Brain microvascular endothelial cell (primary cell): Measurements from ENCODE around the gene TBC1D30.

ENCODE experiments used
- DNase-seq: peaks from one replicate; pipeline ENCODE4 v3.0.0-alpha.2; 2020
- H3K27ac ChIP-seq: fragments of 250-450 bp; sonication (Bioruptor Pico); 2 replicates; pipeline ENCODE4 v1.5.1; 2020; ENCODE audit warnings: mild to moderate bottlenecking, moderate library complexity
- H3K27me3 ChIP-seq: fragments of 250-450 bp; sonication (Bioruptor Pico); replicated peaks from 2 replicates; pipeline ENCODE4 v1.5.1; 2020; ENCODE audit warnings: mild to moderate bottlenecking
- H3K36me3 ChIP-seq: fragments of 250-450 bp; sonication (Bioruptor Pico); replicated peaks from 2 replicates; pipeline ENCODE4 v1.5.1; 2020; ENCODE audit warnings: mild to moderate bottlenecking
- H3K4me3 ChIP-seq: 2 replicates; pipeline ENCODE4 v1.5.1; 2011; ENCODE audit warnings: low read depth, mild to moderate bottlenecking, control low read depth, low read length, moderate library complexity
- CTCF ChIP-seq: IDR thresholded peaks from 2 replicates; pipeline ENCODE4 v1.5.1; 2011; ENCODE audit warnings: low read depth, mild to moderate bottlenecking, moderate library complexity, low read length, control low read depth, inconsistent platforms; ENCODE audit errors: missing control alignments
- in situ Hi-C: cut with HindIII; loops from 2 replicates; pipeline ENCODE4 v1.10.0; 2017; ENCODE audit warnings: low sequenced_read_pairs, low pct_ligation_motif_present

TBC1D30 gene

DNA sequence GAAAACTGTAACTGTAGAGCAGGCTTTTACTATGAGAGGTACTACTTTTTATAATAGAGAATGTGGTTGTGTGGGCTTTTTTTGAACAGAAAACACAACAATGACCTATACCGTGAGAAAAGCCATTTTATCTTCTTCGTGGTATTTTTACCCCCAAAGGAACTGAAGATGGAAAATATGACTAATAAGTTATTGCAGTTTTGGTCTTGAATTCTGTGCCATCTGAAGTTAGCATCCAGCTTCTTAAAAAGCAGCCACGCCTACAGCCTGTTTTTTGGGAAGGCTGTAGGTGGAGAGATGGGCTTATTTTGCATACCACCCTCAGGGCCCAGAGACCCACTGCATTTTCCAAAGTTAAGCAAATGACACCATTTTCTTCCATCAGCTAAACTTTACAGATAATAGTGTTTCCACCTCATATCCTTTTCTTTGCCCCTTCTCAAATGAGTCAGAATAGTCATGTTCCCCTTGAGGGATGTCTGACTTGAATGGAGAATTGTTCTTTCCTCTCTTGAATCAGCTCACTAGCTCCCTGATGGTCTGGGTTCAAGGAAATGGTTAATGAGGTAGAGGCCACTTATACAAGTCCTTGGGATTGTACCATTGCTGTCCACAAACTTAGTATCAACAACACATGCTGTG is 53.0 kb downstream of the TBC1D30 start:
- Histone ChIP-seq H3K27me3 (no peaks in the 10 kb centered on the region), H3K27ac (no peak overlapping the region), H3K4me3 (no peak overlapping the region), H3K36me3 (no peaks in the 10 kb centered on the region)
- no peak for TF ChIP-seq CTCF
- no peak for DNase-seq
- in situ Hi-C loops: no loop called here

GRCh38 chr12:64882687-64883086 is 58.2 kb downstream of the TBC1D30 start:
- TF ChIP-seq CTCF: no peak
- H3K36me3 ChIP-seq: no peaks in the 10 kb centered on the region
- H3K27me3 ChIP-seq: no peaks in the 10 kb centered on the region
- H3K27ac ChIP-seq: no peak overlapping the region
- in situ Hi-C loops: no loop called here
- DNase-seq: no peak
- no peak overlapping the region for H3K4me3 ChIP-seq

- no peak overlapping the region for H3K27ac ChIP-seq
- no peak for DNase-seq
- H3K36me3 ChIP-seq: no peaks in the 10 kb centered on the region
- no peaks in the 10 kb centered on the region for H3K27me3 ChIP-seq
- TF ChIP-seq CTCF: peak; percentile 41
- no peak overlapping the region for H3K4me3 ChIP-seq
- in situ Hi-C loops: no loop called here
Measured at GRCh38 chr12:64883264-64884163, 59.1 kb downstream of the TBC1D30 start.

DNA sequence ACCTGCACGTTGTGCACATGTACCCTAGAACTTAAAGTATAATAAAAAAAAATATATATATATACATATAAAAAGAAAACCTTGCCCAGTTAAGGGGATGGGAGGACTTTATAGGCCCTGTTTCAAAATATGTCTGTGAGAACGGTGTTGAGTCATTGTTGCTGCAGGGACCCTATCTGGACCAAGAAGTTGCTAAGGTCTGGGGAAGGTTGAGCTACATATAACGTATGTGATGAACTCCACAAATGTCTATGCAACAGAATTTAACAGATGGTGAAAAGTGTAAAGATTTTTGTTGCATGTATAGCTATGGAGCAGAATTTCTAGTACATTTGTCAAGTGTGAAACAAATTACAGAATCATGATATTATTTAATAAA is 59.7 kb downstream of the TBC1D30 start:
- Histone ChIP-seq H3K27ac (no peak overlapping the region), H3K27me3 (no peaks in the 10 kb centered on the region), H3K4me3 (no peak overlapping the region), H3K36me3 (no peaks in the 10 kb centered on the region)
- in situ Hi-C loops: no loop called here
- no peak for DNase-seq
- TF ChIP-seq CTCF: no peak

GRCh38 chr12:64884728-64885127 is 60.3 kb downstream of the TBC1D30 start:
- Histone ChIP-seq H3K36me3 (no peaks in the 10 kb centered on the region), H3K4me3 (no peak overlapping the region), H3K27ac (no peak overlapping the region), H3K27me3 (no peaks in the 10 kb centered on the region)
- DNase-seq: no peak
- TF ChIP-seq CTCF: no peak
- in situ Hi-C loops: no loop called here
